ENCODE data around the gene ACAP2.

The ACAP2 gene

DNA sequence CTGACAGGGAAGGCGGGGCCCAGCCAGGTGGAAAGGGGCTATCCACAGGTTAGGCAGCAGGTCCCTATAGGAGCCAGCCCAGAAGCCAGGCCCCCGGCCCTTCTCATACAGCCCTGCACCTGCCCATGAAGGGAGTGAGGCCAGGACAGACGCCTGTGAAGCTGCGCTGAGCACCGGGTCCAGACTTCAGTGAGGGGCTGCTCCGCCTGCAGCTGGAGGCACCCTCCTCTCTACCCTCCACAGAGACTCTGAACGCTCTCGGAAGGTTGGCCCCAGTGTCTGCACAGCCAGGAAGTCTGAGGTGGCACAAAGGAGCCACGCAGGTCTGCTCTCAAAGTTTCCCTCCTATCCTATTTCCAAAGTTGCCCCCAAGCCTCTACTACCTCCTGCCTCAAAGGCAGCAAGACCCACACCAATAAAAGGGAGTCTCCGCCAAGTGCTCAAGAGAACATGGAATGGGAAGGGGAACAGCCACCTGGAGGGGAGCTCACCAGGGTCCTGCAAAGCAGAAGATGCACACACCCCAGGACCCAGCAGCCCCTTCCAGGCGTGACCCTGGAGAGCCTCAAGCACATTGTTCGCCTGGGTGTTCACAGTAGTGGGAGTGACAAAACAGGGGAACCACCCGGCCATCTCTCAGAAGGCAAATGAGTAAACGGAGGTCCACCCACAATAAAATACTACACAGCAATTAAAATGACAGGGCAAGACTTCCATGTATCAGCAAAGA, 191.3 kb downstream of the ACAP2 start:
- H3K4me3 ChIP-seq (replicated peaks; ENCODE audit: insufficient read depth, low read length): no peak overlapping the region
- no peak overlapping the region for H3K27ac ChIP-seq (replicated peaks)
- TF ChIP-seq, protein P1, sequence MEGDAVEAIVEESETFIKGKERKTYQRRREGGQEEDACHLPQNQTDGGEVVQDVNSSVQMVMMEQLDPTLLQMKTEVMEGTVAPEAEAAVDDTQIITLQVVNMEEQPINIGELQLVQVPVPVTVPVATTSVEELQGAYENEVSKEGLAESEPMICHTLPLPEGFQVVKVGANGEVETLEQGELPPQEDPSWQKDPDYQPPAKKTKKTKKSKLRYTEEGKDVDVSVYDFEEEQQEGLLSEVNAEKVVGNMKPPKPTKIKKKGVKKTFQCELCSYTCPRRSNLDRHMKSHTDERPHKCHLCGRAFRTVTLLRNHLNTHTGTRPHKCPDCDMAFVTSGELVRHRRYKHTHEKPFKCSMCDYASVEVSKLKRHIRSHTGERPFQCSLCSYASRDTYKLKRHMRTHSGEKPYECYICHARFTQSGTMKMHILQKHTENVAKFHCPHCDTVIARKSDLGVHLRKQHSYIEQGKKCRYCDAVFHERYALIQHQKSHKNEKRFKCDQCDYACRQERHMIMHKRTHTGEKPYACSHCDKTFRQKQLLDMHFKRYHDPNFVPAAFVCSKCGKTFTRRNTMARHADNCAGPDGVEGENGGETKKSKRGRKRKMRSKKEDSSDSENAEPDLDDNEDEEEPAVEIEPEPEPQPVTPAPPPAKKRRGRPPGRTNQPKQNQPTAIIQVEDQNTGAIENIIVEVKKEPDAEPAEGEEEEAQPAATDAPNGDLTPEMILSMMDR (IDR thresholded peaks at IDR 0.05; ENCODE audit: insufficient read depth, low read length): no peak
- TF ChIP-seq GABPA (IDR thresholded peaks at IDR 0.05; ENCODE audit: low read depth) (no peak), POLR2AphosphoS5 (IDR thresholded peaks at IDR 0.05; ENCODE audit: low read depth) (no peak), SPI1 (IDR thresholded peaks at IDR 0.05; ENCODE audit: borderline replicate concordance, low read depth) (no peak)
- DNase-seq (ENCODE audit: low read depth in 1 of 2, low spot score in 1 of 2): no peak
- H3K27me3 ChIP-seq (ENCODE audit: insufficient read depth, poor library complexity, severe bottlenecking): no peaks in the 10 kb centered on the region

DNA sequence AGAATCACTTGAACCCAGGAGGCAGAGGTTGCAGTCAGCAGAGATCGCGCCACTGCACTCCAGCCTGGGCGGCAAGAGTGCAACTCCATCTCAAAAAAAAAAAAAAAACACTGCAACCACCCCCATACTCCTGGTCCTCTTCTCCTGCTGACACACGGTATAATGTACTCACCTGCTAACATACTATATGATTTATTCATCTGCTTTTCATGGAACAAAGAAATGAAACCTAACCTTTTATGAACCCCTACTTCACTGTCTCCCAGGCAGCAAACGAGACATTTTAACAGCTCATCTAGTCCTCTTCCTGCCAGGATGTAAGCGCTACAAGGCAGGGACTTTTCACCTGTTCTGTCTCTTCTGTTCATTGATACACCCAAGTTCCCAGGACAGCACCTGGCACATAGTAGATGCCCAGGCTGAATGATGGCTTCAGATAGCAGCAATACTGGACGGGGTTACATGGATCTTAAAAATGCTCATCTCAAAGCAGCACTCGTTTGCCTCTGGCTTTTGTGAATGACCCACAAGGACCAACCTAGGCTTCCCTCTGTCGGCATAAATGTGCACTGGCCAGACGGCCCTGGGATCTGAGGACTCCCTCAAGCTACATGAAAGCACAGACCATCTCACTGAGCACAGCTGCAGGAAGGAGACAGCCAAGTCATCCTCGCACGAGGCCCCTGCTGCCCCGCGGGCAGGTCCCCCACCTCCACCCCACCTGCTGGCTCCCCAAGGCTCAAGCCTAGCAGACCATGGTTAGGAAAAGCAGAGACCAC, 192.2 kb downstream of the ACAP2 start:
- TF ChIP-seq POLR2AphosphoS5 (IDR thresholded peaks at IDR 0.05; ENCODE audit: low read depth) (no peak), SPI1 (IDR thresholded peaks at IDR 0.05; ENCODE audit: borderline replicate concordance, low read depth) (no peak), GABPA (IDR thresholded peaks at IDR 0.05; ENCODE audit: low read depth) (no peak)
- TF ChIP-seq, protein P1 (IDR thresholded peaks at IDR 0.05; ENCODE audit: insufficient read depth, low read length): no peak
- TF ChIP-seq, protein P2, sequence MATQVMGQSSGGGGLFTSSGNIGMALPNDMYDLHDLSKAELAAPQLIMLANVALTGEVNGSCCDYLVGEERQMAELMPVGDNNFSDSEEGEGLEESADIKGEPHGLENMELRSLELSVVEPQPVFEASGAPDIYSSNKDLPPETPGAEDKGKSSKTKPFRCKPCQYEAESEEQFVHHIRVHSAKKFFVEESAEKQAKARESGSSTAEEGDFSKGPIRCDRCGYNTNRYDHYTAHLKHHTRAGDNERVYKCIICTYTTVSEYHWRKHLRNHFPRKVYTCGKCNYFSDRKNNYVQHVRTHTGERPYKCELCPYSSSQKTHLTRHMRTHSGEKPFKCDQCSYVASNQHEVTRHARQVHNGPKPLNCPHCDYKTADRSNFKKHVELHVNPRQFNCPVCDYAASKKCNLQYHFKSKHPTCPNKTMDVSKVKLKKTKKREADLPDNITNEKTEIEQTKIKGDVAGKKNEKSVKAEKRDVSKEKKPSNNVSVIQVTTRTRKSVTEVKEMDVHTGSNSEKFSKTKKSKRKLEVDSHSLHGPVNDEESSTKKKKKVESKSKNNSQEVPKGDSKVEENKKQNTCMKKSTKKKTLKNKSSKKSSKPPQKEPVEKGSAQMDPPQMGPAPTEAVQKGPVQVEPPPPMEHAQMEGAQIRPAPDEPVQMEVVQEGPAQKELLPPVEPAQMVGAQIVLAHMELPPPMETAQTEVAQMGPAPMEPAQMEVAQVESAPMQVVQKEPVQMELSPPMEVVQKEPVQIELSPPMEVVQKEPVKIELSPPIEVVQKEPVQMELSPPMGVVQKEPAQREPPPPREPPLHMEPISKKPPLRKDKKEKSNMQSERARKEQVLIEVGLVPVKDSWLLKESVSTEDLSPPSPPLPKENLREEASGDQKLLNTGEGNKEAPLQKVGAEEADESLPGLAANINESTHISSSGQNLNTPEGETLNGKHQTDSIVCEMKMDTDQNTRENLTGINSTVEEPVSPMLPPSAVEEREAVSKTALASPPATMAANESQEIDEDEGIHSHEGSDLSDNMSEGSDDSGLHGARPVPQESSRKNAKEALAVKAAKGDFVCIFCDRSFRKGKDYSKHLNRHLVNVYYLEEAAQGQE (IDR thresholded peaks at IDR 0.05; ENCODE audit: insufficient replicate concordance, low read depth): no peak
- H3K4me3 ChIP-seq (replicated peaks; ENCODE audit: insufficient read depth, low read length): no peak overlapping the region
- no peak for DNase-seq (ENCODE audit: low read depth in 1 of 2, low spot score in 1 of 2)
- no peak overlapping the region for H3K27ac ChIP-seq (replicated peaks)
- H3K27me3 ChIP-seq (ENCODE audit: insufficient read depth, poor library complexity, severe bottlenecking): no peaks in the 10 kb centered on the region

DNA sequence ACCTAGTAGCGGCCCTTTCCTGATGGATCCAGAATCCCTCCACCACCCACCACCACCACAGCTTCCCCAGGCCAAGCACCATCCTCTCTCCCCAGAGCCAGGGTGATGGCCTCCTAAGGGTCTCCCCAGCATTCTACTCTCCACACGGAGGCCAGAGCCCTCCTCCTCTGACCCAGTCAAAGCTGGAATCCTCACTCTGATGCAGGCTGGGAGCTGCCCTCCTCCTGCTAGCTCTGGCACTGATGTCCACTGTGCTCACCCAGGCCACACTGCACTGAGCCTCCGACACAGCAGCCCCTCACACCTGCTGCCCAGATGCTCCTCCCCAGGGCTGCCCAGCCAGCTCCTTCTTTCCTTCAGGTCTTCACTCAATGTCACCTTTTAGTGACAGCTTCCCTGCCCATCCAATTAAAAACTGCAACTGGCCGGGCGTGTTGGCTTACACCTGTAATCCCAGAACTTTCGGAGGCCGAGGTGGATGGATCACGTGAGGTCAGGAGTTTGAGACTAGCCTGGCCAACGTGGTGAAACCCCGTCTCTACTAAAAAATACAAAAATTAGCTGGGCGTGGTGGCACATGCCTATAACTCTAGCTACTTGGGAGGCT, 192.9 kb downstream of the ACAP2 start:
- H3K27me3 ChIP-seq (ENCODE audit: insufficient read depth, poor library complexity, severe bottlenecking): no peaks in the 10 kb centered on the region
- no peak overlapping the region for H3K4me3 ChIP-seq (replicated peaks; ENCODE audit: insufficient read depth, low read length)
- no peak for DNase-seq (ENCODE audit: low read depth in 1 of 2, low spot score in 1 of 2)
- H3K27ac ChIP-seq (replicated peaks): no peak overlapping the region
- TF ChIP-seq, protein P1 (IDR thresholded peaks at IDR 0.05; ENCODE audit: insufficient read depth, low read length): no peak
- TF ChIP-seq, protein P2 (IDR thresholded peaks at IDR 0.05; ENCODE audit: insufficient replicate concordance, low read depth): no peak
- no peak for TF ChIP-seq GABPA (IDR thresholded peaks at IDR 0.05; ENCODE audit: low read depth)
